ENCODE measurements around the gene VDAC1. TPM values are rescaled to one million over a fixed set of nuclear protein-coding genes. Genes with fewer than 3 reads are reported as not detected.

VDAC1 gene
- total and polyA plus RNA-seq, 10 of the 15 experiments (the other 5 are each of a cell fraction or from before 2014, with no cell fraction given), result 245 to 488 (median 349) TPM

DNA sequence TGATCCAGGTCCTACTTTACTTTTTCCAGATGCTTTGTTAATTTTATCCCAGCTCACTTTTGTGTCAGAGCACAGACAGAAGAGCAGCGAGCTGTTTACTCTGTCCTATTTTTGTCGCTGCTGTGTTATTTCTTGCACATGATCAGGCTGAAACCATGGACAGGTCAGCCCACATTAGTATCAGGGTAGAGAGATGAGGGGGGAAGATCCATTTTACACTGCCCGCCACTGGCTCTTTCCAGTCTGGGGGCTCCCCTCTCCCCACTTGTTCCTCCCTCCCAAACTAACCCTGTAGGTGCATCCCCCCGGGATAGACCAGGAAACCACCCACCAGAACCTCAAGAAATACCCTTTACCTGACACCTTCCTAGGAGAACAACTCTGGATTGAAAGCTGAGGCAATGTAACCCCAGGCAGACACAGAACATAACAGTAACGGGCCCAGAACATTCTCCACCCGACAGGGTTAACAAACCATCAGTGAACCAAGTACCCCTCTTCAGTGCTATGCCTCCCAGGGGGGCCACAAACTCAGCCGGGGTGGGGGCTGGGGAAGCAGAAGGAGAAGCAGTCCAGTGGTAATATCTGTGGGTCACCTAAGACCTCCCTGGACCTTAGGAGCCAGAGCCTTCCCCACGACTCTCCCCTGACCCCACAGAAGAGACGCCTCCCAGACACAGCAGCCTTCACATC is 10.3 kb downstream of the VDAC1 start:
- TF ChIP-seq IKZF1 (conservative IDR thresholded peaks at IDR 0.05), result no peak
- TF ChIP-seq ZBTB4 (CRISPR knock-in tag; IDR thresholded peaks at IDR 0.05), result no peak
- TF ChIP-seq ESRRA (IDR thresholded peaks at IDR 0.05; ENCODE audit: low read length), result no peak
- no peak for TF ChIP-seq NFYB (IDR thresholded peaks at IDR 0.05; ENCODE audit: insufficient read depth, low read depth, low read length)
- TF ChIP-seq NFIC (IDR thresholded peaks at IDR 0.05; ENCODE audit: low read depth, low read length), result no peak
- TF ChIP-seq NRF1 (conservative IDR thresholded peaks at IDR 0.05; ENCODE audit: low read depth, low read length), result no peak
- no peak for TF ChIP-seq ZNF622 (IDR thresholded peaks at IDR 0.05)
- no peak for TF ChIP-seq TAF1 (IDR thresholded peaks at IDR 0.05; ENCODE audit: borderline replicate concordance, low read depth, low read length)
- TF ChIP-seq EGR1 (IDR thresholded peaks at IDR 0.05; ENCODE audit: borderline replicate concordance in 1 of 2, low read depth in 2 of 2, low read length in 2 of 2), result no peak
- FAIRE-seq, result no peak
- no peak overlapping the region for H2AFZ ChIP-seq (ENCODE audit: control insufficient read depth, low read depth, low read length)
- ChIA-PET POLR2A (interaction anchor here (1.0 to 1.8 kb wide), 2 partner anchors 24 kb away, joined by 3 to 6 read pairs; no protein-coding TSS in a partner anchor), RAD21 (ENCODE audit: unreplicated experiment) (interaction anchor here (0.6 to 1.0 kb wide), 2 partner anchors 14 to 382 kb away, joined by 3 to 4 read pairs; no protein-coding TSS in a partner anchor), CTCF (interaction anchor here (0.6 to 9.8 kb wide), 6 partner anchors 10 to 733 kb away, joined by 3 to 179 read pairs (median 16); partner anchors contain the start of gene VDAC1), SMC1A (ENCODE audit: uncharacterized antibody, unreplicated experiment) (interaction anchor here (1.3 to 2.2 kb wide), 3 partner anchors 9 to 17 kb away, joined by 4 to 6 read pairs (median 5); no protein-coding TSS in a partner anchor)
- peaks cover 16% of the 10 kb centered on the region for H3K4me1 ChIP-seq (ENCODE audit: control insufficient read depth, insufficient read depth, low read length)
- 74% methylated on average over 9 of the region's 9 CpGs for WGBS (ENCODE audit: insufficient coverage, insufficient replicate concordance, low lambda C conversion rate, missing lambda C conversion rate)
- peaks cover 16% of the 10 kb centered on the region in 2 experiments for H3K36me3 ChIP-seq (ENCODE audit: control insufficient read depth in 2 of 2, insufficient read depth in 2 of 2, low read length in 1 of 2)
- peaks cover 32% of the 10 kb centered on the region for H4K20me1 ChIP-seq (ENCODE audit: control insufficient read depth, insufficient read depth)
- BruUV-seq (replicated peaks), result no TSS peak
- intact Hi-C loops (cut with micrococcal nuclease; ENCODE audit: unreplicated experiment) (no loop called here), in situ Hi-C loops (cut with MboI) (no loop called here)
- H3K27me3 ChIP-seq (replicated peaks in 1 of 2; ENCODE audit: control insufficient read depth in 2 of 2, insufficient read depth in 2 of 2, low read length in 1 of 2), result no peaks in the 10 kb centered on the region
- peaks cover 84% of the 10 kb centered on the region for H3K79me2 ChIP-seq (ENCODE audit: control insufficient read depth, insufficient read depth, low read length)
- peak; percentile 24; the same call in 2 of the 3 replicates for ATAC-seq
- no peak overlapping the region for H3K9ac ChIP-seq (ENCODE audit: control insufficient read depth, insufficient read depth, low read length)
- H3K4me3 ChIP-seq, result no peak overlapping the region
- no peaks in the 10 kb centered on the region for H3K9me3 ChIP-seq (replicated peaks; ENCODE audit: control insufficient read depth, insufficient read depth, low read length)
- peak overlapping the region; percentile 30; the same call in 1 of the 2 replicates for H3K4me2 ChIP-seq (ENCODE audit: control insufficient read depth, insufficient read depth)
- DNase-seq (ENCODE audit: low read depth, low spot score), result no peak
- H3K27ac ChIP-seq (ENCODE audit: control insufficient read depth, insufficient read depth), result no peak overlapping the region
